PC-3 (cell line): ENCODE results near the gene AGPAT3.

Source experiments
- EZH2 ChIP-seq: fragments of 300-600 bp; sonication (generic); IDR thresholded peaks from one replicate; pipeline ENCODE4 v1.6.1; 2017; ENCODE audit warnings: antibody characterized with exemption, mild to moderate bottlenecking, low read length; ENCODE audit not compliant: unreplicated experiment
- EZH2phosphoT487 ChIP-seq: fragments of 300-600 bp; sonication (generic); IDR thresholded peaks from 2 replicates; pipeline ENCODE4 v1.6.1; 2018; ENCODE audit warnings: mild to moderate bottlenecking, antibody characterized with exemption, low read length, borderline replicate concordance
- TF ChIP-seq, protein P1 (sequence below): fragments of 300-600 bp; sonication (generic); conservative IDR thresholded peaks from 2 replicates; pipeline ENCODE4 v1.5.1; 2017; ENCODE audit warnings: antibody characterized with exemption, low read depth, mild to moderate bottlenecking, low read length

DNA sequence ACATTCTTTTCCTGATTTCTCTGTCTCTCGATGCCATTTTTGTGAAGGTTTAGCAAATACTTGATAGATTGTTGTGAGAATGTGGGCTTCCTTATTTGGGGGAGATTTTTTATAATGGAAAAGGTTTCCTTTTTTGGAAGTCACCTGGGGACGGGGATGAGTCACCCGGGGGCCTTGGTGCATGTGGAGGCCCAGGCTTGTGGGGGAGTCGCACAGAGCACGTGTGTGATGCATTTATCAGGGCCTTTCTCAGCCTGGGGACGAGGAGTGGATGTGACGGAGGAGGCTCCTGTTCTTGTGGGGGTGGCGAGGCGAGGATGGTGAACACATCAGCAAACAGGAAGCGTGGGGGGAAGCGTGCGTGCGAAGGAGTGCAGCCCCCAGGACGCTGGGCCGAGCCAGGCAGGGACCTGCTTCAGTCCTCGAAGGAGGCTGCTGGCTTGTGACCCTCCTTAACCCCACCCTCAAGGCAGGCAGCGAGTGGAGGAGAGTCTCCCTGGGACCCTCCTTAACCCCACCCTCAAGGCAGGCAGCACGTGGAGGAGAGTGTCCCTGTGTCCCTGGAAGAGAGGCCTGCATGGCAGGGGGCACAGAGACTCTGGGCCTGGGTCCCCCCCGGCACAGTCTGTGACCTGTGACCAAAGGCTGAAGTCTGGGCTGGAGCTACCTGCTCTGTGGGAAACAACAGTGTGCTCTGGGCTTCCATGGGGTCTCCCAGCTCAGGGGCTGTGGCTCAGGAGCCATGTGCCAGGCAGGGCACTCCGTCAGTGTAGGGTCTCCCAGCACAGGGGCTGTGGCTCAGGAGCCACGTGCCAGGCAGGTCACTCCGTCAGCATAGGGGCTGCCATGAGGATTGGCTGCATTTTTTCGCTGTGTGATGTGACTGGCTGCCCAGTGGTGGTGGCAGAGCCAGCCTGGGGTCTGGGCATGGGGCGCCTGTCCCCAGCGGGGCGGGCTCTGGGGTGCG lies 57.2 kb downstream of the AGPAT3 start:
- TF ChIP-seq EZH2 = no peak
- TF ChIP-seq, protein P1, sequence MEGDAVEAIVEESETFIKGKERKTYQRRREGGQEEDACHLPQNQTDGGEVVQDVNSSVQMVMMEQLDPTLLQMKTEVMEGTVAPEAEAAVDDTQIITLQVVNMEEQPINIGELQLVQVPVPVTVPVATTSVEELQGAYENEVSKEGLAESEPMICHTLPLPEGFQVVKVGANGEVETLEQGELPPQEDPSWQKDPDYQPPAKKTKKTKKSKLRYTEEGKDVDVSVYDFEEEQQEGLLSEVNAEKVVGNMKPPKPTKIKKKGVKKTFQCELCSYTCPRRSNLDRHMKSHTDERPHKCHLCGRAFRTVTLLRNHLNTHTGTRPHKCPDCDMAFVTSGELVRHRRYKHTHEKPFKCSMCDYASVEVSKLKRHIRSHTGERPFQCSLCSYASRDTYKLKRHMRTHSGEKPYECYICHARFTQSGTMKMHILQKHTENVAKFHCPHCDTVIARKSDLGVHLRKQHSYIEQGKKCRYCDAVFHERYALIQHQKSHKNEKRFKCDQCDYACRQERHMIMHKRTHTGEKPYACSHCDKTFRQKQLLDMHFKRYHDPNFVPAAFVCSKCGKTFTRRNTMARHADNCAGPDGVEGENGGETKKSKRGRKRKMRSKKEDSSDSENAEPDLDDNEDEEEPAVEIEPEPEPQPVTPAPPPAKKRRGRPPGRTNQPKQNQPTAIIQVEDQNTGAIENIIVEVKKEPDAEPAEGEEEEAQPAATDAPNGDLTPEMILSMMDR = no peak
- TF ChIP-seq EZH2phosphoT487 = no peak
